ENCODE measurements around the gene COQ4.
"Not testable (repeated sequence)": the region's sequence is repeated elsewhere in the genome, so short reads cannot be mapped to it uniquely, and the experiment has no call there.

The COQ4 gene

GRCh38 chr9:128304136-128304970, 18.3 kb upstream of the COQ4 start:
- DNase-seq, result no peak

- no peak for DNase-seq
These were observed 17.7 kb upstream of the COQ4 start for GRCh38 chr9:128304971-128305288.

GRCh38 chr9:128309551-128309950, 13.1 kb upstream of the COQ4 start:
- DNase-seq, result no peak

DNA sequence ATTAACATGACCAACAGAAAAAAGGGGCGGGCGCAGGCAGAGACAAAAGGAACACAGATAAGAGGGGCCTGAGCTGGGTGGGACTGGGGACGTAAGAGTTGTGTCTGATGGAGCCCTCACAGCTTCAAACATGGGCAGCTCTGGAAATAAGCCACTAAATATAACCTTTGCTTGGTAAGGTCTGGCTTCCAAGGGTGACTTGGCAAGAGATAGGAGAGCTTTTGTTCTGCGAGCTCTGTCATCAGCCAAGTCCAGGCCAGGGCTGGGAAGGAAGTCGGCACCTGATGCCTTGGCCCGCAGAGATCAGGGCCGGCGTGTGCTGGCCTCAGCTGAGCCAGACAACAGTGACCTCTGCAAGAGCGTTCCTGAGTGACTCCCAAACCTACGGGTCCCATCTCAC, 12.2 kb upstream of the COQ4 start:
- no peak for DNase-seq

DNA sequence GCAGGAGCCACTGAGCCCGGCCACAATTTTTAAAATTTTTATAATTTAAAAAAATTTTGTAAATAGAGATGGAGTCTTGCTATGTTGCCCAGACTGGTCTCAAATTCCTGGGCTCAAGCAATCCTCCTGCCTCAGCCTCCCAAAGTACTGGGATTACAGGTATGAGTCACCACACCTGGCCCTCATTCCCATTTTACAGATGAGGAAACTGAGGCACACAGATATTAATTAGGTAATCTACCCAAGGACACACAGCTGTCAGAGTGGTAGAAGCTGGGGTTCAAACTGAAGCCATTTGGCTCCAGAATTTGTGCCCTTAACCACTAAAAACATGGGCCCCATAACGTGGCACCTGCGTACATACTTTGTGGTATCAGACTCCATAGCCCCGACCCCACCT, 7.9 kb upstream of the COQ4 start:
- DNase-seq, result no peak

- DNase-seq, result no peak
These were observed 6.2 kb upstream of the COQ4 start for GRCh38 chr9:128316421-128316820.

DNA sequence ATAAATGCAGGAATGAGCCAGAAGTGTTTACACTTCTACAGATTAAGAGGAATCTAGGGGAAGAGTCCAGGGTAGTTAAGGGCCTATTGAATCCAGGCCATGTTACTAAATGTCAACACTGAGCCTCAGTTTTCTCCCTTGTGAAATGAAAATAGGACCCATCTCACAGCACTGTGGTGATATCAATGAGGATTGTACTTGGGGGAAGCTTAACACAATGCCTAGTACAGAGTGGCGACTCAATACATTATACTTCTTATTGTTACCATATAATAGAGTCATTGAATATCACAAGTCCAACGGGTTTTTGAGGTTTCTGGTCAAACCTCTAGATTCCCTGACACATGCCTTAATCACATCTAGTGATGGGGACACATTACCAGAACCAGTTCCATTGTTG, 5.0 kb upstream of the COQ4 start:
- DNase-seq, result no peak

- no peak for DNase-seq
These were observed 1.3 kb upstream of the COQ4 start for GRCh38 chr9:128321343-128321742.

- no peak for DNase-seq
These were observed 698 bp upstream of the COQ4 start for GRCh38 chr9:128321879-128322403.

GRCh38 chr9:128323212-128323730, 632 bp downstream of the COQ4 start:
- no peak for DNase-seq

- DNase-seq, result peak; percentile 2
These were observed 1.2 kb downstream of the COQ4 start for GRCh38 chr9:128323791-128324190.

DNA sequence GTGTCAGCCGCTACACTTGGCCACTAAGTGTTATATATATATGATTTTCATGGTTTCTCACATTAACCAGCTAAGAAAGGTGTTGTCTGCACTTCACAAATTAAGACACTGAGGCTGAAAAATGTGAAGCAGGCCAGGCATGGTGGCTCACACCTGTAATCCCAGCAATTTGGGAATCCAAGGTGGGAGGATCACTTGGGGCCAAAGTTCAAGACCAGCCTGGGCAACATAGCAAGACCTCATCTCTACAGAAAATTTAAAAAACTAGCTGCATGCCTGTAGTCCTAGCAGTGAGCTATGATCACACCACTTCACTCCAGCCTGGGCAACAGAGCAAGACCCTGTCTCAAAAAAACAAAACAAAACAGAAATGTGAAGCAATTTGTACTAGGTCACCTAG, 1.8 kb downstream of the COQ4 start:
- no peak for DNase-seq

DNA sequence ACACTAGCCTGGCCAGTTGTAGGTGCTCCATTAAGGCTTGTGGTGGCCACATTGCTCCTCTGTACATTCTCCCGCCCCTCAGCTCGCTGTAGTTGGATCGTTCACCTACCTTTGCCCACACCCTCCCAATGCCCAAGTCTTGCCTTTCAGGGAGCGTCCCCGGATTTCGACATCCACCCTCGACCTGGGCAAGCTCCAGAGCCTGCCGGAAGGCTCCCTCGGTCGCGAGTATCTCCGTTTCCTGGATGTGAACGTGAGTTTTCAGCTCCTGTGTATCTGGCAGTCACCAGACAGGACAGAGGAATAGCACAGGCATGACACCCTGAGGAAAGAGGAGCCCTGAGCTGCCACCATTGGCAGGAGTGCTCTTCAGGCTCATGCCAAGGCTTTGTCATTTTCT, 3.0 kb downstream of the COQ4 start:
- DNase-seq, result no peak

DNA sequence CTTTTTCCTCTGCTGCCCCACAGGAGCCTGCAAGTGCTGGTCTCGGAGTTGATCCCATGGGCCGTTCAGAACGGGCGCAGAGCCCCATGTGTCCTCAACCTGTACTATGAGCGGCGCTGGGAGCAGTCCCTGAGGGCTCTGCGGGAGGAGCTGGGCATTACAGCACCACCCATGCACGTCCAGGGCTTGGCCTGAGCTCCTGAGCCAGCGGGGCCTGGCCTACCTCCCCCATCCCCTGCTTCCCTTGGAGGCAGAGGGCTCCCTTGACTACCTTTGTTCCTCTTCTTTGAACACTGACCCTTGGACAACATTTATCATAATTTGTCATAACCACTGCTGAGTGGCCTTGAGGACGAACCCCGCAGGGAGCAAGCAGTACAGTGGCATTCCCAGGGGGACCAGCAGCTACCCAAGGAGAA, 10.8 kb downstream of the COQ4 start:
- DNase-seq, result no peak

DNA sequence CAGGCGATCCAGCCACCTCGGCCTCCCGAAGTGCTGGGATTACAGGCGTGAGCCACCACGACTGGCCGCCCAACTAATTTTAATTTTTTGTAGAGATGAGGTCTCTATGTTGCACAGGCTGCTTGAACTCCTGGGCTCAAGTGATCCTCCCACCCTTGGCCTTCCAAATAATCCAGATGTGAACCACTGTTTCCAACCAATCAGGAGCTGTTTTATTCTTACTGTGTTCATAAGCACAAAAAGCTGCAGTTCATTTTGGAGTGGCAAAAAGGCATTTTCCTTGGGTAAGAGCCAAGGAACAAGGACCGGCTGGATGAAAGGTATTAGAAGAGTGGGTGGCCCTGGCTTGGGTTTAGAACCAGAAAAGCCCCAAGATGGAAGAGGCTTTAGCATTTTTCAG, 12.5 kb downstream of the COQ4 start:
- DNase-seq, result no peak

- DNase-seq, result no peak
These were observed 13.3 kb downstream of the COQ4 start for GRCh38 chr9:128335914-128336313.

GRCh38 chr9:128337936-128338335, 15.3 kb downstream of the COQ4 start:
- no peak for DNase-seq

GRCh38 chr9:128338852-128339614, 16.4 kb downstream of the COQ4 start:
- DNase-seq, result not testable (repeated sequence)

DNA sequence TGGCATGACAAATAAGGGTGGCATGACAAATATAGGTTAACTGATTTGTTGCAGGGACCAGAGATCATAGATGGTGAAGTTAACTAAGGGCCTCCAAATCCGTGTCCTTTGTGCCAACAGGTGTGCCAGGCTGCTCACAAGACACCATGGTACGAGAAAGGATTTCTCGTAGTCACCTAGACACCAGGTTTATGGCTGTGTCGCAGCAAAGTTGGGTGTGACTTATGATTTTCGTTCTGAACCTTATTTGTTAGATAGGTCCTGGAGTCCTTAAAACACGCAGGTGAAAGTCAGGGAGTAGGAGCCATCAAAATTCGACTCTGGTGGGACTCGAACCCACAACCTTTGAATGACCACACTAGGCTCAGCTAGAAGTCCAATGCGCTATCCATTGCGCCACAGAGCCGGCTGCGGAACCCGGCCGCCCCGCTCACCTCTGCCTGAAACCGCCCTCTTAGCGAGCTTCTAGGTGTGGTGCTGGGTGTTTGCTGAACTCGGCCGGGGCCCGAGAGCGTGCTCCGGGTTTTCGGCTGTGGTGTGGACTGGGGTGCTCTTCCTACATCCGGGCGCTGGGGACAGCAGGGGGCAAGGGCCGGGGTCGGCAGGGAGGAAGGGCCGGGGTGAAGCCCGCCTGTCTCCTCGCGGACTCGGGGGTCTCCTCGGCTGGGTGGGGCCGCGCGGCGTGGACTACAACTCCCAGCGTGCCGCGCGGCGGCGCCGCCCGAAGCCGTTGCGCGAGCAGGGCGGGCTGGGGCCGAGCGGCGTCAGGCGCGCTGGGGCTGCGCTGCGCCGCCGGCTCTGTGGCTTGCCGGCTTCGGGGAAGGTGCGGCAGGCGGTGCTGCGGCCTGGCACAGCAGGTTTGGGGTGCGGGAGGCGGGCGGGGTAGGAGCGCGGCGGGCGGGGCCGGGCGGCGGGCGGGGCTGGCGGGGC, 17.4 kb downstream of the COQ4 start, which contains the start of gene SLC27A4:
Gene SLC27A4, plus strand, starts transcription at position 767 of the 930 bp plus-strand sequence. CDS start 2,606 bp downstream, outside the sequence.
- peak; percentile 38 for DNase-seq

DNA sequence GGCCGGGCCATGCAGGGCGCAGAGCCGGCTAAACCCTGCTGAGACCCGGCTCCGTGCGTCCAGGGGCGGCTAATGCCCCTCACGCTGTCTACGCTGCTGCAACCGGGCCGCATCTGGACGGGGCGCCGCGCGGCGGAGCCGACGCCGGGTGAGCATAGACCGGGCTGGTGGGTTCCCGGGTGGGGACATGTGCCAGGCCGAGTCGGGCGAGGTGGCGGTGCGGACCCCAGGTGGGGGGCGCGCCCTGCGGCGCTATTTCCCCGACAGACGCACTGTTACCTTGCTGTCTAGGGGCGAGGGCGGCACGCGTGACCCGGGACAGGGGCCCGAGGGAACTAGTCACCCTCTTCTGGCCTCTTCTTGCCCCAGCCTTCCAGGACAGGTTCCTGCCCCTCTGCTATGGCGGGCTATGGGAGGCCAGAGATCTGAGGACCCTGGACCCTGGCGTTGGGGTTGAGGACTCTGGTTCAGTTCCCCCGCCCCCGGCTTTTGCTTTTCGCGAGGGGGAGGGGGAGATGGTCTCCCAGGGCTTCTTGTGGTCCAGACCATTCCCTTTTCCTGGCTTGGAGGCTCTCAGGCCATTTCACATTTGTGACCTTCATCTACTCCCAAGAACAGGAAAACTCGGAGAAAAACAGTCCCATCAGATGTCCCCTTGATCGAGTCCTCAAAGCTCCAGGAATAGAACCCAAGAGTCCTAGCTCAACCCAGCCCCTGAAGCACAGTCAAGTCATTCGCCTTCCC, 18.2 kb downstream of the COQ4 start:
- no peak for DNase-seq

DNA sequence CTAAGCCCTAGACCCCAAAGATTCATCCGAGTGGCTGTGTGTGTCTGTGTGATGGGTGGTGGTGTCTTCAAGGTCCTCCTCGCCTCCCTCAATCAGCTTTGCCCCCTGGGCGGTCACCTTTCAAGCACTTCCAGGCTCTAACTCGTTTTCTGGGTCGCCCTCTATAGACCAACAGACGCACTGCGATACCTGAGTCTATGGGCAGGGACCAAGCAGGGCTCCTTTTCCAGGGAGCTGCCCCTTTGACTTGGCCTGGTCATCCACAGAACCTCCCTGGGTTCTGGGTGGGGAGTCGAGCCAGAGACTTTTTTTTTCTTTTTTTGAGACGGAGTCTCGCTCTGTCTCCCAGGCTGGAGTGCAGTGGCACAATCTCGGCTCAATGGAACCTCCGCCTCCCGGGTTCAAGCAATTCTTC, 18.8 kb downstream of the COQ4 start:
- peak; percentile 27 for DNase-seq

Measured in GF-D8 (cell line).